HepG2 (cell line): Measurements from ENCODE around the gene RIPK1. TPM values are rescaled to one million over a fixed set of nuclear protein-coding genes. Genes with fewer than 3 reads are reported as not detected.
"Not testable (repeated sequence)": the region's sequence is repeated elsewhere in the genome, so short reads cannot be mapped to it uniquely, and the experiment has no call there.

Source experiments
- ATAC-seq: fragments of 200-7000 bp; cut with Tn5 transposase; 3 replicates; pipeline ENCODE4 v1.9.1; 2020; ENCODE audit warnings: mild to moderate bottlenecking, moderate library complexity
- BruUV-seq: library from RNA; stranded (reverse); fragments of 400-500 nt; replicated peaks from 2 replicates; lab custom pipeline; 2021; lab: Mats Ljungman, UMichigan
- CTCF ChIA-PET: fragments of 300-600 bp; formaldehyde crosslinking; extraction: SDS; loops from one replicate; lab custom pipeline; 2021; ENCODE audit warnings: low total read pairs, inconsistent platforms, low intra/inter-chr PET ratio; lab: Yijun Ruan, JAX
- POLR2A ChIA-PET: fragments of 350-600 bp; sonication (Branson Sonifier 250); formaldehyde crosslinking; loops from one replicate; lab custom pipeline; 2020; ENCODE audit warnings: antibody characterized with exemption, inconsistent platforms; lab: Yijun Ruan, JAX
- DNase-seq: peaks from one replicate; pipeline ENCODE4 v3.0.0-alpha.2; 2015; ENCODE audit warnings: low spot score
- FAIRE-seq: peaks from 3 replicates; lab custom pipeline; 2011; peaks lifted over from hg19 to GRCh38; lab: Jason Lieb, UNC
- H2AFZ ChIP-seq: one replicate; pipeline ENCODE4 v1.6.1; 2011; ENCODE audit warnings: low read length, inconsistent platforms
- H3K27ac ChIP-seq: fragments of 300-600 bp; 3 replicates; pipeline ENCODE4 v1.8.0; 2011; ENCODE audit warnings: mixed run types, mild to moderate bottlenecking, mixed read lengths, low read length, inconsistent platforms; ENCODE audit not compliant: insufficient read depth; ENCODE audit errors: extremely low read length
- H3K27me3 ChIP-seq, 2 experiments: fragments of 200-600 bp in 1 of 2; 2 replicates in 1 of 2; 3 replicates in 1 of 2; pipeline versions ENCODE4 v1.6.0 to v1.8.0; 2011; ENCODE audit warnings: low read length in 2 of 2, mild to moderate bottlenecking in 2 of 2, moderate library complexity in 2 of 2, inconsistent platforms in 1 of 2; ENCODE audit not compliant: insufficient read depth in 2 of 2, control insufficient read depth in 1 of 2
- H3K36me3 ChIP-seq, 2 experiments: fragments of 200-600 bp in 1 of 2; replicated peaks in 1 of 2; 2 replicates in 1 of 2; 3 replicates in 1 of 2; pipeline versions ENCODE4 v1.5.1 to v1.8.0; 2011; ENCODE audit warnings: low read length in 2 of 2, inconsistent platforms in 1 of 2; ENCODE audit not compliant: insufficient read depth in 2 of 2, control insufficient read depth in 1 of 2
- H3K4me1 ChIP-seq: 2 replicates; pipeline ENCODE4 v1.5.1; 2012; ENCODE audit warnings: low read length, inconsistent platforms; ENCODE audit not compliant: insufficient read depth
- H3K4me2 ChIP-seq: 2 replicates; pipeline ENCODE4 v1.6.0; 2011; ENCODE audit warnings: low read depth, low read length, inconsistent platforms
- H3K4me3 ChIP-seq, 3 experiments: fragments of 200-600 bp in 1 of 3; sonication (generic), shearing (Covaris generic) in 1 of 3; replicated peaks in 1 of 3; 2 replicates each; pipeline ENCODE4 v1.5.1; 2011 to 2016; ENCODE audit warnings: low read length in 3 of 3, inconsistent platforms in 2 of 3, low read depth in 2 of 3, mild to moderate bottlenecking in 2 of 3, control low read depth in 1 of 3, mixed read lengths in 1 of 3; ENCODE audit not compliant: insufficient read depth in 1 of 3
- H3K79me2 ChIP-seq: one replicate; pipeline ENCODE4 v1.6.1; 2011; ENCODE audit warnings: low read length, inconsistent platforms; ENCODE audit not compliant: insufficient read depth
- H3K9ac ChIP-seq: 2 replicates; pipeline ENCODE4 v1.6.0; 2011; ENCODE audit warnings: mild to moderate bottlenecking, low read depth, low read length, inconsistent platforms; ENCODE audit not compliant: insufficient read depth
- H3K9me3 ChIP-seq: 2 replicates; pipeline ENCODE4 v1.5.1; 2012; ENCODE audit warnings: mild to moderate bottlenecking, low read length
- H4K20me1 ChIP-seq: 2 replicates; pipeline ENCODE4 v1.6.0; 2011; ENCODE audit warnings: inconsistent platforms, mild to moderate bottlenecking, low read length, moderate library complexity; ENCODE audit not compliant: insufficient read depth
- FOXO4 ChIP-seq: sonication (generic); formaldehyde crosslinking; conservative IDR thresholded peaks from 2 replicates; pipeline ENCODE4 v1.8.1; 2023; ENCODE audit warnings: missing genetic modification reagents
- NCOA1 ChIP-seq: sonication (generic); formaldehyde crosslinking; IDR thresholded peaks from 2 replicates; pipeline ENCODE4 v1.9.0; 2021; ENCODE audit warnings: missing genetic modification reagents
- NFYB ChIP-seq: sonication (generic); formaldehyde crosslinking; IDR thresholded peaks from 2 replicates; pipeline ENCODE4 v1.4.0; 2020; ENCODE audit warnings: missing genetic modification reagents
- NFYC ChIP-seq: IDR thresholded peaks from 2 replicates; pipeline ENCODE4 v1.6.1; 2016; ENCODE audit warnings: missing genetic modification reagents, missing compliant biosample characterization
- POLR2A ChIP-seq, 2 experiments: IDR thresholded peaks; 2 replicates each; pipeline ENCODE4 v1.6.1; 2011; ENCODE audit warnings: low read depth in 2 of 2, low read length in 2 of 2, mild to moderate bottlenecking in 1 of 2, moderate library complexity in 1 of 2; ENCODE audit not compliant: insufficient read depth in 1 of 2
- SP2 ChIP-seq: sonication (generic); formaldehyde crosslinking; IDR thresholded peaks from 2 replicates; pipeline ENCODE4 v1.5.1; 2020; ENCODE audit warnings: mild to moderate bottlenecking, missing genetic modification reagents
- XRCC5 ChIP-seq: fragments of 200-400 bp; formaldehyde crosslinking; optimal IDR thresholded peaks from 2 replicates; pipeline ENCODE3; 2017; ENCODE audit warnings: mild to moderate bottlenecking, low read length
- WGBS: methylation state at CpG from one replicate; pipeline ENCODE4 v1.1.6; 2017; ENCODE audit warnings: low lambda C conversion rate; 5-methylcytosine and 5-hydroxymethylcytosine counted together
- in situ Hi-C: cut with HindIII; loops from 2 replicates; pipeline ENCODE4 v1.10.0; 2017; ENCODE audit warnings: low pct_unique_long_range_greater_than_20kb; ENCODE audit not compliant: extremely low pct_ligation_motif_present
- intact Hi-C: fragments of 100-400 bp; cut with micrococcal nuclease; formaldehyde crosslinking; loops from one replicate; pipeline ENCODE4 v1.10.0; 2022; ENCODE audit not compliant: unreplicated experiment
- polyA plus RNA-seq, 8 experiments: library from polyadenylated mRNA; depleted of rRNA in 3 of 8; stranded (reverse) in 7 of 8; unstranded in 1 of 8; fragments of >200 nt; fragmentation: Illumina TruSeq in 4 of 8; extraction: Trizol in 4 of 8; gene quantifications; 2 replicates each; pipeline versions ENCODE4 v1.2.1 to v1.2.3, GENCODE V29; 2011 to 2016; ENCODE audit warnings: low read depth in 4 of 8, missing spikeins in 1 of 8, mixed read lengths in 1 of 8; ENCODE audit not compliant: insufficient read depth in 1 of 8
- total RNA-seq, 5 experiments: library from RNA; depleted of rRNA; stranded (reverse); fragments of >200 nt; fragmentation: Illumina TruSeq; extraction: Trizol; gene quantifications; 2 replicates each; pipeline ENCODE4 v1.2.3, GENCODE V29; 2016; ENCODE audit warnings: low read depth in 1 of 5

The RIPK1 gene
- total and polyA plus RNA-seq, 2 of the 13 experiments (the other 11 are each of a cell fraction or from before 2014, with no cell fraction given) = 9.0 to 10.3 TPM

GRCh38 chr6:3026791-3027626, 41.3 kb upstream of the RIPK1 start (continued):
- TF ChIP-seq FOXO4 (CRISPR knock-in tag) (no peak), NCOA1 (CRISPR knock-in tag) (no peak), XRCC5 (no peak), SP2 (CRISPR knock-in tag) (no peak)

GRCh38 chr6:3028156-3028555, 40.1 kb upstream of the RIPK1 start:
- POLR2A ChIA-PET, H3K9me3 ChIP-seq, H3K36me3 ChIP-seq, H4K20me1 ChIP-seq, H3K27ac ChIP-seq, H3K79me2 ChIP-seq, DNase-seq, FAIRE-seq, ATAC-seq, CTCF ChIA-PET, H3K4me2 ChIP-seq, H2AFZ ChIP-seq, H3K9ac ChIP-seq, H3K4me3 ChIP-seq, H3K27me3 ChIP-seq, intact Hi-C loops, BruUV-seq, in situ Hi-C loops: not testable (repeated sequence)
- peaks cover 29% of the 10 kb centered on the region for H3K4me1 ChIP-seq
- WGBS = 63% methylated on average over 5 of the region's 5 CpGs
- TF ChIP-seq NFYB (CRISPR knock-in tag) = peak; percentile 73
- peak; percentile 71 for TF ChIP-seq NFYC (CRISPR knock-in tag)
- TF ChIP-seq POLR2A (IDR thresholded peaks at IDR 0.05; ENCODE audit: insufficient read depth in 1 of 2, low read depth in 2 of 2, low read length in 2 of 2) = 0 out of 4 replicates have a peak, but pooled peaks of 1 of the 2 experiments have one; percentile 27
- TF ChIP-seq, all 625 proteins: peak for 3; not testable (repeated sequence) for 622
